GM23338 (cell line): ENCODE data around the gene OXCT2. TPM values are rescaled to one million over a fixed set of nuclear protein-coding genes. Genes with fewer than 3 reads are reported as not detected.
"Not testable (repeated sequence)": the region's sequence is repeated elsewhere in the genome, so short reads cannot be mapped to it uniquely, and the experiment has no call there.

Experiments used
- ATAC-seq: fragments of 200-7000 bp; cut with Tn5 transposase; 3 replicates; pipeline ENCODE4 v1.9.1; 2020
- DNase-seq: peaks from one replicate; pipeline ENCODE4 v3.0.0-alpha.2; 2015; ENCODE audit warnings: low spot score
- H2AFZ ChIP-seq: fragments of 200-600 bp; sonication (generic); 2 replicates; pipeline ENCODE4 v1.8.0; 2016; ENCODE audit warnings: antibody characterized with exemption, mild to moderate bottlenecking, moderate library complexity
- H3F3A ChIP-seq: fragments of 200-600 bp; sonication (generic); replicated peaks from 2 replicates; pipeline ENCODE4 v1.8.0; 2017; ENCODE audit warnings: antibody characterized with exemption, mixed run types, low read depth
- H3K27ac ChIP-seq: fragments of 200-600 bp; sonication (generic); 2 replicates; pipeline ENCODE4 v1.6.1; 2016; ENCODE audit warnings: low read depth
- H3K27me3 ChIP-seq: fragments of 200-600 bp; sonication (generic); 2 replicates; pipeline ENCODE4 v1.8.0; 2016; ENCODE audit warnings: mild to moderate bottlenecking, mixed run types, moderate library complexity; ENCODE audit not compliant: insufficient read depth
- H3K36me3 ChIP-seq: fragments of 200-600 bp; sonication (generic); 2 replicates; pipeline ENCODE4 v1.8.0; 2016; ENCODE audit warnings: mild to moderate bottlenecking; ENCODE audit not compliant: insufficient read depth
- H3K4me1 ChIP-seq: fragments of 200-600 bp; sonication (generic); 2 replicates; pipeline ENCODE4 v1.8.0; 2016; ENCODE audit warnings: mild to moderate bottlenecking, moderate library complexity; ENCODE audit not compliant: insufficient read depth
- H3K4me2 ChIP-seq: fragments of 200-600 bp; sonication (generic); 2 replicates; pipeline ENCODE4 v1.7.1; 2017; ENCODE audit warnings: mixed run types
- H3K4me3 ChIP-seq: fragments of 200-600 bp; sonication (generic); 2 replicates; pipeline ENCODE4 v1.6.1; 2016; ENCODE audit warnings: mixed run types
- H3K79me2 ChIP-seq: fragments of 200-600 bp; sonication (generic); replicated peaks from 2 replicates; pipeline ENCODE4 v1.8.0; 2017; ENCODE audit warnings: mild to moderate bottlenecking; ENCODE audit not compliant: insufficient read depth
- H3K9me2 ChIP-seq: fragments of 200-600 bp; sonication (generic); 2 replicates; pipeline ENCODE4 v1.8.0; 2017; ENCODE audit not compliant: insufficient read depth
- H4K20me1 ChIP-seq: fragments of 200-600 bp; sonication (generic); replicated peaks from 2 replicates; pipeline ENCODE4 v1.8.0; 2017; ENCODE audit warnings: mild to moderate bottlenecking; ENCODE audit not compliant: insufficient read depth
- H3K27ac Mint-ChIP-seq: 2 replicates; pipeline ENCODE4 v1.8.0; 2020; ENCODE audit warnings: inconsistent platforms, mild to moderate bottlenecking, moderate library complexity, mixed read lengths
- H3K27me3 Mint-ChIP-seq: 3 replicates; pipeline ENCODE4 v1.8.0; 2022; ENCODE audit warnings: low read depth, mild to moderate bottlenecking, moderate library complexity, mixed read lengths, inconsistent platforms; ENCODE audit not compliant: insufficient read depth, poor library complexity
- H3K36me3 Mint-ChIP-seq: 3 replicates; pipeline ENCODE4 v1.8.0; 2021; ENCODE audit warnings: low read depth, mild to moderate bottlenecking, inconsistent platforms, moderate library complexity, mixed read lengths
- H3K4me1 Mint-ChIP-seq: 3 replicates; pipeline ENCODE4 v1.8.0; 2020; ENCODE audit warnings: mild to moderate bottlenecking, inconsistent platforms, mixed read lengths
- H3K4me3 Mint-ChIP-seq: 3 replicates; pipeline ENCODE4 v1.8.0; 2021; ENCODE audit warnings: moderate library complexity, mild to moderate bottlenecking, inconsistent platforms, mixed read lengths
- H3K9me3 Mint-ChIP-seq: 3 replicates; pipeline ENCODE4 v1.8.0; 2020; ENCODE audit warnings: moderate library complexity, mild to moderate bottlenecking, inconsistent platforms, mixed read lengths
- EZH2 ChIP-seq: fragments of 200-600 bp; sonication (generic); IDR thresholded peaks from one replicate; pipeline ENCODE4 v1.8.0; 2017; ENCODE audit warnings: antibody characterized with exemption, mild to moderate bottlenecking, low read depth; ENCODE audit not compliant: unreplicated experiment
- polyA plus RNA-seq: library from polyadenylated mRNA; unstranded; fragments of >200 nt; fragmentation: Nextera tagmentation; extraction: Ambion mirVana; gene quantifications from 2 replicates; pipeline ENCODE4 v1.2.1, GENCODE V29; 2016
- total RNA-seq: library from RNA; depleted of rRNA; stranded (reverse); fragments of >200 nt; shearing (Covaris generic); gene quantifications from 2 replicates; pipeline ENCODE4 v1.2.3, GENCODE V29; 2014

OXCT2 gene
- total and polyA plus RNA-seq, 2 experiments from 2014 or later: 1.4 to 2.8 TPM

- H2AFZ ChIP-seq, H3K4me1 Mint-ChIP-seq, H3F3A ChIP-seq, H3K4me3 Mint-ChIP-seq, H3K27me3 Mint-ChIP-seq, H3K79me2 ChIP-seq, H4K20me1 ChIP-seq, H3K4me1 ChIP-seq, H3K9me3 Mint-ChIP-seq, H3K27ac ChIP-seq, DNase-seq, H3K36me3 Mint-ChIP-seq, H3K4me3 ChIP-seq, H3K27ac Mint-ChIP-seq, H3K4me2 ChIP-seq, H3K9me2 ChIP-seq, H3K36me3 ChIP-seq: not testable (repeated sequence)
- peak; percentile 59 for ATAC-seq
- H3K27me3 ChIP-seq: peaks cover 25% of the 10 kb centered on the region
These were observed 2.3 kb upstream of the OXCT2 start for GRCh38 chr1:39773369-39773979.

GRCh38 chr1:39770100-39771021 lies 787 bp downstream of the OXCT2 start:
- not testable (repeated sequence) for H4K20me1 ChIP-seq, H3K36me3 ChIP-seq, H3K79me2 ChIP-seq, DNase-seq, H3K9me2 ChIP-seq, H2AFZ ChIP-seq, H3K36me3 Mint-ChIP-seq, H3K9me3 Mint-ChIP-seq, H3F3A ChIP-seq, H3K27ac ChIP-seq, H3K27ac Mint-ChIP-seq, H3K4me1 ChIP-seq, H3K27me3 Mint-ChIP-seq, H3K4me1 Mint-ChIP-seq
- Histone ChIP-seq H3K4me2 (peak overlapping the region; percentile 75), H3K27me3 (peaks cover 25% of the 10 kb centered on the region), H3K4me3 (peak overlapping the region; percentile 47; the same call in 1 of the 2 replicates)
- peak; percentile 20 for ATAC-seq
- peak overlapping the region; percentile 70 for H3K4me3 Mint-ChIP-seq
- TF ChIP-seq EZH2: peak; percentile 61

GRCh38 chr1:39769502-39769901 lies 1.6 kb downstream of the OXCT2 start:
- H3K9me2 ChIP-seq, DNase-seq, H3K9me3 Mint-ChIP-seq, H3K36me3 Mint-ChIP-seq, H3F3A ChIP-seq, ATAC-seq, H3K4me1 Mint-ChIP-seq, H3K79me2 ChIP-seq, H3K27ac Mint-ChIP-seq, H3K36me3 ChIP-seq, H4K20me1 ChIP-seq, H3K4me1 ChIP-seq, H3K4me3 Mint-ChIP-seq, H3K27me3 Mint-ChIP-seq, H3K4me2 ChIP-seq, H3K27ac ChIP-seq, H2AFZ ChIP-seq, H3K4me3 ChIP-seq: not testable (repeated sequence)
- H3K27me3 ChIP-seq: peaks cover 25% of the 10 kb centered on the region

- H3K9me2 ChIP-seq, H3K4me1 ChIP-seq, H4K20me1 ChIP-seq, H3K27ac Mint-ChIP-seq, H2AFZ ChIP-seq, H3K36me3 ChIP-seq, H3K4me3 ChIP-seq, H3F3A ChIP-seq, ATAC-seq, H3K4me2 ChIP-seq, H3K79me2 ChIP-seq, DNase-seq, H3K36me3 Mint-ChIP-seq, H3K4me1 Mint-ChIP-seq, H3K27me3 Mint-ChIP-seq, H3K4me3 Mint-ChIP-seq, H3K27ac ChIP-seq, H3K9me3 Mint-ChIP-seq: not testable (repeated sequence)
- H3K27me3 ChIP-seq: peaks cover 23% of the 10 kb centered on the region
These were observed 4.7 kb downstream of the OXCT2 start for GRCh38 chr1:39766466-39766865.

GRCh38 chr1:39764512-39764911 lies 6.6 kb downstream of the OXCT2 start:
- not testable (repeated sequence) for H3K27ac ChIP-seq, H3K27me3 Mint-ChIP-seq, H3K27ac Mint-ChIP-seq, H3K9me2 ChIP-seq, H3K27me3 ChIP-seq, H3K4me1 Mint-ChIP-seq, H3K4me1 ChIP-seq, H3K36me3 ChIP-seq, H3F3A ChIP-seq, H3K79me2 ChIP-seq, H2AFZ ChIP-seq, H3K4me2 ChIP-seq, H3K4me3 Mint-ChIP-seq, DNase-seq, H4K20me1 ChIP-seq, H3K4me3 ChIP-seq
- peak; percentile 16; the same call in 2 of the 3 replicates for ATAC-seq
- Mint-ChIP-seq H3K36me3 (peaks cover 11% of the 10 kb centered on the region), H3K9me3 (peaks cover 13% of the 10 kb centered on the region; the same call in 2 of the 3 replicates)

- H3K27me3 ChIP-seq, H3K27ac ChIP-seq, H3K27ac Mint-ChIP-seq, H3K4me3 ChIP-seq, H3F3A ChIP-seq, H3K4me1 ChIP-seq, H3K36me3 ChIP-seq, H4K20me1 ChIP-seq, H3K4me2 ChIP-seq, H3K9me2 ChIP-seq, H2AFZ ChIP-seq, H3K27me3 Mint-ChIP-seq, H3K4me3 Mint-ChIP-seq, DNase-seq, ATAC-seq, H3K4me1 Mint-ChIP-seq, H3K79me2 ChIP-seq: not testable (repeated sequence)
- peaks cover 15% of the 10 kb centered on the region; the same call in 2 of the 3 replicates for H3K9me3 Mint-ChIP-seq
- H3K36me3 Mint-ChIP-seq: peaks cover 18% of the 10 kb centered on the region
These were observed 7.4 kb downstream of the OXCT2 start for GRCh38 chr1:39763619-39764374.
